Immature natural killer cell (primary cell): Measurements from ENCODE around the gene ABCA4. TPM values are rescaled to one million over a fixed set of nuclear protein-coding genes. Genes with fewer than 3 reads are reported as not detected.

Experiments
- DNase-seq, 3 donors: peaks; one replicate each; pipeline ENCODE4 v3.0.0; 2022; ENCODE audit warnings: mixed read lengths in 1 of 3
- H3K27ac Mint-ChIP-seq, 6 donors: one replicate each; pipeline ENCODE4 v1.8.0; 2020; ENCODE audit warnings: mixed read lengths in 6 of 6, mild to moderate bottlenecking in 5 of 6, inconsistent platforms in 4 of 6, moderate library complexity in 3 of 6
- H3K27me3 Mint-ChIP-seq, 3 donors: one replicate each; pipeline ENCODE4 v1.8.0; 2020 to 2021; ENCODE audit warnings: low read depth in 3 of 3, mild to moderate bottlenecking in 3 of 3, mixed read lengths in 3 of 3, moderate library complexity in 3 of 3, inconsistent platforms in 1 of 3
- H3K36me3 Mint-ChIP-seq, 3 donors: one replicate each; pipeline ENCODE4 v1.8.0; 2020; ENCODE audit warnings: mixed read lengths in 3 of 3, inconsistent platforms in 2 of 3, mild to moderate bottlenecking in 2 of 3
- H3K4me1 Mint-ChIP-seq, 2 donors: one replicate each; pipeline ENCODE4 v1.8.0; 2020; ENCODE audit warnings: inconsistent platforms in 2 of 2, mild to moderate bottlenecking in 2 of 2, mixed read lengths in 2 of 2, moderate library complexity in 1 of 2
- H3K4me3 Mint-ChIP-seq, 5 donors: one replicate each; pipeline ENCODE4 v1.8.0; 2020; ENCODE audit warnings: mild to moderate bottlenecking in 5 of 5, mixed read lengths in 5 of 5, inconsistent platforms in 3 of 5, moderate library complexity in 3 of 5
- H3K9me3 Mint-ChIP-seq, 6 donors: one replicate each; pipeline ENCODE4 v1.8.0; 2020; ENCODE audit warnings: mild to moderate bottlenecking in 6 of 6, mixed read lengths in 6 of 6, inconsistent platforms in 4 of 6, moderate library complexity in 3 of 6
- polyA plus RNA-seq, 3 donors: library from polyadenylated mRNA; unstranded; fragments of 300-500 nt; fragmentation: Illumina TruSeq; gene quantifications; one replicate each; pipeline ENCODE4 v1.2.3, GENCODE V29; 2021

Gene ABCA4
- polyA plus RNA-seq, 3 donors from 2014 or later = 0.08 TPM; not detected in 2

DNA sequence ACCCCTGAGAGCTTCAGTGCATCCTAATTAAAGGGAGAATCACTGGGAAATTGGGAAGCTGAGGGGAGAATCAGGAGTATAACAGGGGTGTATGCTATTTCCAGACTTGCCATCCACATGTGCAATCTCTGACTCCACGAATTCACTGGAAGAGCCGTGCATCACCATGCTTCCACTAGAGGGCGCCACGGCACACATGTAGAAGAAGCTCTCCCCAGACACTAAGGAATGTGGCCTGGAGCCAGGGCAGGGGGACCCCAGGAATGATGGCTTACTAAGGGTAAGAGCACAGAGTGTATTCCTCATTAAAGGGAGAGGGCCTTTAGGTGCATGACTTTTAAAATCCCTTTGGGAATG is 81.5 kb downstream of the ABCA4 start:
- peaks cover 1 to 11% (median 3%) of the 10 kb centered on the region in 3 donors for H3K27me3 Mint-ChIP-seq
- peak; percentile 50 to 55 (median 54) for DNase-seq
- H3K36me3 Mint-ChIP-seq = no peaks in the 10 kb centered on the region
- H3K4me3 Mint-ChIP-seq = no peak overlapping the region
- H3K27ac Mint-ChIP-seq = no peak overlapping the region
- no peaks in the 10 kb centered on the region for H3K9me3 Mint-ChIP-seq
- H3K4me1 Mint-ChIP-seq = peaks cover 23 to 25% of the 10 kb centered on the region in 2 donors

DNA sequence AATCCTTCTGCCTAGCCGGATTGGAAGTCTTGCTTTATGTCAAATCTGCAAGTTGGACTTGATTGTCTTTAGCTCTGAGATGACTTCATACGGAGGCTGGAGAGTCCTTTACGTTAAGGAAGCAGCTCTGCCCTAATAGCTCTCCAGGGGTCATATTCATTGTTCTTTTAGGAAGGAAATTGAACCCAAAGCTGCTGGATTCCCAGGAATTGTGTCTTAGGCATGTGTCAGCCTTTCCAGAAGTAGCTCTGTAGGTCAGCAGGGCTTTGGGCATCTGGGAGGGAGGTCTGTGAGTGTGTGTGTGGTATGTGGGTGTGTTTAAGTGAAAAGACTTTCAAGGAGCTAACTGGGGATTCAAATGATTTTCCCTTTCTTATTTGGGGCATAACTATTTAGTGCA is 82.4 kb downstream of the ABCA4 start:
- H3K27me3 Mint-ChIP-seq = peaks cover 1 to 10% (median 3%) of the 10 kb centered on the region in 3 donors
- DNase-seq = no peak
- peaks cover 20 to 28% of the 10 kb centered on the region in 2 donors for H3K4me1 Mint-ChIP-seq
- no peaks in the 10 kb centered on the region for H3K9me3 Mint-ChIP-seq
- no peaks in the 10 kb centered on the region for H3K36me3 Mint-ChIP-seq
- no peak overlapping the region for H3K4me3 Mint-ChIP-seq
- no peak overlapping the region for H3K27ac Mint-ChIP-seq

DNA sequence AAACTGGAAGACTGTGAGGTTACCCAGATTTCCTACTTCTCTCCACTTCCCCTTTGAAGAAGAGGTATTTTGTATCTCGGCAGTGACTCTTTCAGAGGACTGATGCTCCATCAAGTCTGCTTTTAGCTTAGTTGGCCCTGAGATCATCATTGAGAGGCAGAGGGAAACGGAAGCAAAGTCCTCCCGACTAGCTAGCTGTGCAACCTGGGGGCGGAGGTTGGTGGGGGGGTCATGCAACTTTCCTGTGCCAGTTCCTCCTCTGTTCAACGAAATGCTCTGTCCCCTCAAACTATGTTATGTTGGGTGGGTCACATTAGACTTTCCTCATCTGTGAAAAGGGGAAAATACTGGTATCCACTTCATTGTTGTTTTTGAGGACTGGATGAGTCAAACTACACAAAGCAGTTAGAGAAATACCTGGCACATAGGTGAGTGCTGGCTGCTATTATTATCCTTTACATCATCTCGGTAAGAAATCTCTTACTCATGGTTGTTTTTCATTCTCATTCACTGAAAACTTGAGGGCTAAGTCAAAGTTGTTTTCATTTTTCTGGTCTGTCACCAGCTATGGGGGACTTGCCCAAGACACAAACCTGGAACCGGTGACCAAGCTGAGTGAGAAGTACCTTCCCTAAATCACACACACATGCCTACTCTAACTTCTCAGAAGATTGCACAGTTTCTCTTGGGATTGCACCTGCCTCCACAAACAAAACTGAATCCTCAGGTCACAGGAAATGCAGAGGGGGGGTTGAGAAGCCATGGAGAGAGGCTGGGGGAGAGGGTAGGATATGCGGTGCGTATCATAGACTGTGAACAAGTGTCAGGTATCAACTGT is 83.3 kb downstream of the ABCA4 start:
- Mint-ChIP-seq H3K36me3 (no peaks in the 10 kb centered on the region), H3K27ac (no peak overlapping the region), H3K4me1 (peaks cover 20 to 28% of the 10 kb centered on the region in 2 donors), H3K27me3 (peaks cover 1 to 10% (median 2%) of the 10 kb centered on the region in 3 donors), H3K4me3 (no peak overlapping the region), H3K9me3 (no peaks in the 10 kb centered on the region)
- no peak for DNase-seq

DNA sequence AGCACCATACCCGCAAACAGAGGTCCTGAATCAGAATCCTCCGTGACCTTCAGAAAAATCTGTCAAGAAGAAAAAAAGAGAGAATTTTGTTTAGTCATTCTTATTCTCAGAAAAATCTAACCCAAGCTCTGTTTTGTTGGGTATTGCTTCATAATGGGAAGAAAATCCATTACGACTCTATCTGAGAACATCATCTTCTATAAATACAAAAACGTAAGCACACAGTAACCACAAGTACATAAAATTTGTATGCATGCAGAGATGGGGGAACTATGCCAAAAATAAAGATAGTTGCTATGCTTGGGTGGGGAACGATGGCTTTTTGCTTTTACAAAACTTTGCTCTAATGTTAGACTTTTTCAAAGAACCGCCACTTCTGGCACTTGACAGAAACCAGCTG is 84.2 kb downstream of the ABCA4 start:
- Mint-ChIP-seq H3K4me1 (peaks cover 20 to 28% of the 10 kb centered on the region in 2 donors), H3K27ac (no peak overlapping the region), H3K36me3 (no peaks in the 10 kb centered on the region), H3K9me3 (no peaks in the 10 kb centered on the region), H3K4me3 (no peak overlapping the region), H3K27me3 (peaks cover 0 to 10% (median 1%) of the 10 kb centered on the region in 3 donors)
- DNase-seq = no peak

DNA sequence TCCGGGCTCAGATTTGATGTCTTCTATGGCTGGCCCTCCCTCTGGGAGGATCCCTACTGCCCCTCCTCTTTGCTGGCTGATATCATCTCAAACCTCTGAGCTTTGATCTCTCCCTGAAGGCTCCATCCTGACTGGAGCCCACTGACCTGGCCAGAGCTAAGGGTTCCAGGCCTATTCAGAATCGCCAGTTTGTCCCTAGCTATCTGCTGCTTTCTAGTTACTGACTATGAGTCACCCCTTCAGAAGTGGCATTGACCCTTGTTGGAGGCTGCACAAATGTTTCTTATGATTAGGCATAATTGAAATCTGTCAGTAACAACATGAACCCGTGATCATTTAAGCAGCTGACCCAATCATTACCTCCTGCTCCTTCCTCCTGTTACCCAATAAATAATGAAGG is 87.1 kb downstream of the ABCA4 start:
- no peaks in the 10 kb centered on the region for H3K36me3 Mint-ChIP-seq
- H3K4me3 Mint-ChIP-seq = no peak overlapping the region
- peak overlapping the region in 1 of 6 donors; percentile 21 for H3K27ac Mint-ChIP-seq
- peaks cover 34 to 43% of the 10 kb centered on the region in 2 donors for H3K4me1 Mint-ChIP-seq
- DNase-seq = no peak
- H3K9me3 Mint-ChIP-seq = no peaks in the 10 kb centered on the region
- H3K27me3 Mint-ChIP-seq = peaks cover 0 to 5% (median 1%) of the 10 kb centered on the region in 3 donors

DNA sequence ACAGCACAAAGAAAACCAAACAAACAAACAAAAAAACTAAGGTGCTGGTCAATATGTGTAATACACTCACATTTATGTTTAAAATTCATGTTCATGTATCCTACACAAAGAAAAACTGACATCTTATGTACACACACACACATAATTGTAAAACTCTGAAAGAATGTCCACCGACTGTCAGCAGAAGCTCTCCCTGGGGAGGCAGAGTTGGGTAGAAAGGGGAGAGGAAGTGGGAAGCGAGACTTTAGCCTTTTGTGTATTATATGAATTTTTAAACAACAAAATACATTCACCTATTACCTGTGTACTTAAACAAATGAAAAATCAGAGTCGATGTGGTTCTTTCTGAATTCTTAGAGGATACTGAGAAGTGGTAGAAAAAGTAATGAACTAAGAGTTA is 88.3 kb downstream of the ABCA4 start:
- H3K4me1 Mint-ChIP-seq = peaks cover 44 to 54% of the 10 kb centered on the region in 2 donors
- H3K27me3 Mint-ChIP-seq = peaks cover 0 to 5% (median 3%) of the 10 kb centered on the region in 3 donors

DNA sequence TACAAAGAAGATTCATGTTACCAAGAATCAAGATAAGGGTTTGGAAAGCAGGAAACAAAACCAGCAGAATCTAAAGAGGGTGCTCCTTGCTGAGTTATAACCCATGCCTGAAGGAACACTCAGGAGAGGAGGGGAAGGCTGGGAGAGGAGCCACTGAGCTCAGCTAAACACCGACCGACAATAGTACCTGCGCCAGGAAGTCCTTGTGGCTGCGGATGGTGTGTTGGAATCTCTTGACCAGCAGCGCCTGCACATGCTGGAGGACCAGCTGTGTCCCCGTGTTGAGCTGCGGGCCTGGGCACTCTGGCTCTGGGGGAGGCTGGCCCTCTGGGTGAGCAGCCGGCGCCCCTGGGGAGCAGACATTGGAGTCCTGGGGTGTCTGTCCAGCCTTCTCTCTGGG is 89.4 kb downstream of the ABCA4 start:
- H3K27ac Mint-ChIP-seq = no peak overlapping the region
- DNase-seq = no peak
- H3K27me3 Mint-ChIP-seq = peaks cover 0 to 6% (median 2%) of the 10 kb centered on the region in 3 donors
- H3K9me3 Mint-ChIP-seq = no peaks in the 10 kb centered on the region
- H3K4me3 Mint-ChIP-seq = no peak overlapping the region
- H3K4me1 Mint-ChIP-seq = peaks cover 50 to 65% of the 10 kb centered on the region in 2 donors
- H3K36me3 Mint-ChIP-seq = no peaks in the 10 kb centered on the region

More for the DNA sequence above, 88.3 kb downstream of the ABCA4 start:
- Mint-ChIP-seq H3K27ac (no peak overlapping the region), H3K9me3 (no peaks in the 10 kb centered on the region), H3K36me3 (no peaks in the 10 kb centered on the region), H3K4me3 (no peak overlapping the region)
- no peak for DNase-seq

DNA sequence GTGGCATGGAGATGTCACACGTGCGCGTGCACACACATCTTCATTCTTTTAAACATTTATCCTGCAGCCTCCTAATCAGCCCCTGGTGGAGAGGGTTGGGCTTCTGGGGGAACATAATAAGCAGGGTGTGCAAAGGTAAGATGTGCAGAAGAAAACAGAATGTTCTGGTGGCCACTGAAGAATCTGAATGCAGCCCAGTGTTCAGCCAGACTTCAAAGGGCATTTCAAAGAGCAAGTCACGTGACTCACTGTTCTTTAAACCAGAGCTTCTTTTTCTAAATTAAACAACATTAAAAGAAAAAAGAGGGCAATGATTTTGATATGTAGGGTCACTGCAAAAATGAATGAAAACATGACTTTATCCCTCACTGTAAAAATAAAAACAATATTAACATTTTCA is 89.8 kb downstream of the ABCA4 start:
- Mint-ChIP-seq H3K9me3 (no peaks in the 10 kb centered on the region), H3K4me1 (peaks cover 52 to 69% of the 10 kb centered on the region in 2 donors), H3K4me3 (peak overlapping the region in 1 of 5 donors; percentile 14), H3K36me3 (no peaks in the 10 kb centered on the region), H3K27me3 (peaks cover 0 to 6% (median 2%) of the 10 kb centered on the region in 3 donors), H3K27ac (peak overlapping the region in 2 of 6 donors; percentile 9 to 21)
- DNase-seq = no peak

DNA sequence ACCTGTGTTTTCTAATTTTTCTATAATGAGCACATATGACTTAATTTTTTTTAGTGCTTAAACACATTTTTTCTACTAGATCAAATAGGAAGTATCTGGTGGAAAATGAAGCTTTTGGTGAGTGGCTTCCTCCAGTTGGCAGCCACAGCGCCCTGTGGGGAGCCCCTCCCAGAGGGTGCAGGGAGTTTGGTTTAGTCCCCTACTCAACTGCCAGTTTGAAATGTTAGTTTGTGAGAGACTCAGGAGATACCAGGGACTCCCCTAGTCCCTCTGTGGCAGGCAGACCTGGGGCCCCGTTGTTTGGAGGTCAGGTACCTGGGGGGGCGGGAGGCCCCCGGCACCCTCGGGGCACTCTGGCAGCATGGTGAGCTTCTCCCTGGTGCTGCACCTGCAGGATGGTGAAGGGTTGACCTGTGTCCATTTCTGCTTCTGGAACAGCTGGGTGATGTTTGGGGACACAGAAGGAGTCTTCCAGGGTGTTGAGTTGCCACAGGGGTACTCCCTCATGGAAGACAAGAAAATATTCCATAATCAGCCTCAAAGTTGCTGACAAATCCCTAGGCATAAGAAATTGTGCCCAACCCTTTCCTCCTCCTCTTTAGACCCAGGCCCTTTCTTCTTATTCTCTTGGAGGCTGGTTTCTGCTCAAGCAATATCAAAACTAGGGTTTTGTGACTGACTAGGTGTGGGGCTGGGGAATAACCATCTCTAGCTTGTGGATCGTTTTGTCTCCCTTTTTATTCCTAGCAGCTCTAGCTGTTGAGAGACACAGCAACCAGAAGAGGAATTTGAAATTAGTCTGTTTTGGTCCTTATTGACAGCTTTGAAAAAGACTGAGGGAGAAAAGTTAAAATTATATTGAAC is 91.6 kb downstream of the ABCA4 start:
- Mint-ChIP-seq H3K27ac (peak overlapping the region in 4 of 6 donors; percentile 20 to 80 (median 48)), H3K36me3 (no peaks in the 10 kb centered on the region), H3K27me3 (peaks cover 0 to 6% (median 4%) of the 10 kb centered on the region in 3 donors), H3K9me3 (no peaks in the 10 kb centered on the region), H3K4me3 (peak overlapping the region; percentile 62 to 76 (median 69)), H3K4me1 (peaks cover 47 to 65% of the 10 kb centered on the region in 2 donors)
- peak; percentile 25 to 40 (median 26) for DNase-seq

DNA sequence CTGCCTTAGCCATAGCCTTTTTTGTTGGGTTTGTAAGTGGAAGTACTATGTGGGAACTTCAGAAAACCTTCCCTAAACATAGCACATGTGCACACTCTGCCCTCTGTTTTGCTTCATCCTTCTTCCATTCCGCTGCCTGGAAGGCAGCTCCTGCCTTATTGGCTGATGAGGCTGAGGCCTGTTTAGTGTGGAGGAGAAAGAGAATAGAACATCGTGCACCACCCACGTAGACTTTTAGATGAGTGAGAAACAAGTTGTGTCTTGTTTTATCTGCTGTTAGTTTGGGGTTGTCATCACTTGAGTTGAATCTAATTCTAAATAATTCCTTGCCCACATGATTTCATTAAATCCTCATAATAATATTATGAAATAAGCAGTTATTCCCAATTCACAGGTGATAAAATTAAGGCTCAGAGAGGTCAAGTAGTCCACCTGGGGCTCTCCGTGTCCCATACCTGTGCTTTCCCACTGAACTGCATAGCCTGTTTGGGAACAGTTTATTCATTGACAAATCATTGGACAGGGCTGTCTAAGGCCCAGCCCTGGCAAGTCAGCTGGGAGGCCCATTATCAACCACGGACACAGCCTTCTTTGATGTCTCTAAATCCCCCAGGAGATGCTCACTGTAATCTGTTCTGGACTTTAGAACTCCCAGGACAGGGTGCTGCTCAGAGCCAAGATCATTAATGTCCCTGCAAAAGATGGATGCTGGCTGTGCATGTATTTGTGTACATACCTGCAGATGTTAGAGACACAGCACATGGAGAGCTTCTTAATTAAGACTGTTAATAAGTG is 93.0 kb downstream of the ABCA4 start:
- no peak for DNase-seq
- Mint-ChIP-seq H3K9me3 (no peaks in the 10 kb centered on the region), H3K36me3 (no peaks in the 10 kb centered on the region), H3K4me3 (peak overlapping the region; percentile 10 to 51 (median 41)), H3K27ac (peak overlapping the region in 4 of 6 donors; percentile 18 to 30 (median 22)), H3K4me1 (peaks cover 52 to 73% of the 10 kb centered on the region in 2 donors), H3K27me3 (peaks cover 0 to 6% (median 4%) of the 10 kb centered on the region in 3 donors)

DNA sequence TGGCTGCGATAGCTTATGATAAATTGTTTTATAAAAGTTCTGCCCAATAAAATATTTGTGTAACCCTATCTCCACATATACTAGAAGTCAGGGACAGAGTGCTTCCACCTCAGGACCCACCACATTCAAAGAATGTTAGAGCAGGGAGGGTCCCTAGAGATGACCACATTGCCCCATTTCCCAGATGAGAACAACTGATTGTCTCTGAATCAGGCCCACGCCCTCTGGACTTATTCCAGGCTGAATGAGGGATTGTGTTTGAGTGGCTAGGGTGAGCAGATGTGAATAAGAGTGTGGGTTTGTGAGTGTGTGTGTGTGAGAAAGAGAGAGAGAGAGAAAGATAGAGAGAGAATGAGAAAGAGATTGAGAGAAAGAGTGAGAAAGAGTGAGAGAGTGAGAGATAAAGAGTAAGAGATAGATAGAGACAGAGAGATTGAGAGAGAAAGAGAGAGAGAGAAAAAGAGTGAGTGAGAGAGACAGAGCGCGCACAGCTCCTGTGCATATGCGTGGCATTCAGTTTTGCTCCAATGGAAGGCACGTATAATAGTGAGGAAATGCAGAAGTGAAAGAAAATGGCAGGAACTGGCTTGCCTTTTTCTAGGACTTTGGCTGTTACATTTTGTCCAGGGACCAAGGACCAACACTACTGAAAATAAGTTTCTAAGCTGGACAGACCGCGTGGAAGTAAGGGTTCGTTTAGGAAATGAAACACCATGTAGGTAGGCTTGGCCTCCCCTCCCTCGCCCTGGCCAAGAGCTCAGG is 94.1 kb downstream of the ABCA4 start:
- no peaks in the 10 kb centered on the region for H3K36me3 Mint-ChIP-seq
- no peak overlapping the region for H3K4me3 Mint-ChIP-seq
- peak overlapping the region in 1 of 6 donors; percentile 42 for H3K27ac Mint-ChIP-seq
- peaks cover 0 to 7% (median 6%) of the 10 kb centered on the region in 3 donors for H3K27me3 Mint-ChIP-seq
- H3K4me1 Mint-ChIP-seq = peaks cover 64 to 82% of the 10 kb centered on the region in 2 donors
- DNase-seq = no peak
- H3K9me3 Mint-ChIP-seq = no peaks in the 10 kb centered on the region

DNA sequence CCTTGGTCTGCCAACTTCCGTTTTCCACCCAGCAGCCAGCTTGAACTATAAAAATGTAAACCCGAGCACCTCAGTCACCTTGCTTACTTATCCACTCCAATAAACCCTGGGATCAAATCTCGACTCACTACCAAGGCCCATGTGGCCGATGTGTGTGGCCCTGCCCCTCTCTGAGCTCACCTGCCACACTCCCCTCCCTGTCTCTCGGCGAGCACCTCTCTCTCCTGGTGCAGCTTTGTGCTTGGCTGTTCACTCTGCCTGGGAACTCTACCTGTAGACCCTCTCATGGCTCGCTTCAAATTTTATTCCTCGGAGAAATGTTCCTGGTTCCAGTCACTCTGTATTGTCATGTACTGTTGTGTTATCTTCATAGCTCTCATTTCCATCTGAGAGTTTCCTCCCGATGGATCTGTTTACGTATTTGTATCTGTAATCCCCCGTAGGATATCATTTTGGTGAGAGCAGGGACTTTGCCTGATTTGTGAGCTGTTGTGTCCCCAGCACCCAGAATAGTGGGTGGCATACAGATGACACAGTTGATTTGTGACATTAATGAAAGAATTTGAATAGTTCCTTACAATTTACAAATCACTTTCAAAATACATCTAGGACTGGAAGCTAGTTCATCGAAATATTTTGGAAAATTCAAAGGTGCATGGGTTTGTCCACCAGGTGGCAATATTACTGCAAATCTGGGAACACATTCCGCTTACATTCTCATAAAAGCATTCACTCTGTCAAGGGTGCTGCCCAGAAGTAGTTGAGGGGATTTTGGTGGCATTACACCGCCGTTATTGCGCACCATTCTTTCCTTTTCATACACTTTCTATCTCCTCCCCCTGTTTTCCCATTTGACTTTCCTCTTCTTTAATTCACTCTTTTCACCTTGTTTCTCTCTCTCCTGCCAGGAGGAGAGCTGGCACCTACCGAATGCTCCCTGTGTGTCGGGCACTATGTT is 95.3 kb downstream of the ABCA4 start:
- Mint-ChIP-seq H3K36me3 (no peaks in the 10 kb centered on the region), H3K4me3 (peak overlapping the region in 1 of 5 donors; percentile 15), H3K27me3 (peaks cover 4 to 7% (median 5%) of the 10 kb centered on the region in 3 donors), H3K9me3 (no peaks in the 10 kb centered on the region), H3K27ac (peak overlapping the region in 2 of 6 donors; percentile 14 to 74), H3K4me1 (peaks cover 72 to 85% of the 10 kb centered on the region in 2 donors)
- DNase-seq = peak in 2 of 3 donors; percentile 32 to 37
